ENCODE results near the gene DYNC2I2.
"Not testable (repeated sequence)": the region's sequence is repeated elsewhere in the genome, so short reads cannot be mapped to it uniquely, and the experiment has no call there.

The DYNC2I2 gene

GRCh38 chr9:128685636-128686489 is 29.2 kb upstream of the DYNC2I2 start:
- DNase-seq (ENCODE audit: low spot score) = no peak

- peak; percentile 89 for DNase-seq (ENCODE audit: low spot score)
Measured at GRCh38 chr9:128684325-128685199, 27.9 kb upstream of the DYNC2I2 start.

- DNase-seq (ENCODE audit: low spot score) = no peak
Measured at GRCh38 chr9:128684065-128684324, 27.3 kb upstream of the DYNC2I2 start.

- peak; percentile 68 for DNase-seq (ENCODE audit: low spot score)
Measured at GRCh38 chr9:128683340-128684064, 26.9 kb upstream of the DYNC2I2 start.

GRCh38 chr9:128677794-128678193 is 21.1 kb upstream of the DYNC2I2 start:
- no peak for DNase-seq (ENCODE audit: low spot score)

- DNase-seq (ENCODE audit: low spot score) = no peak
Measured at GRCh38 chr9:128675382-128675781, 18.7 kb upstream of the DYNC2I2 start.

GRCh38 chr9:128669786-128670185 is 13.1 kb upstream of the DYNC2I2 start:
- no peak for DNase-seq (ENCODE audit: low spot score)

GRCh38 chr9:128666481-128666941 is 9.9 kb upstream of the DYNC2I2 start:
- not testable (repeated sequence) for DNase-seq (ENCODE audit: low spot score)

- DNase-seq (ENCODE audit: low spot score) = no peak
Measured at GRCh38 chr9:128657796-128658195, 1.1 kb upstream of the DYNC2I2 start.

GRCh38 chr9:128657344-128657704 is 677 bp upstream of the DYNC2I2 start:
- no peak for DNase-seq (ENCODE audit: low spot score)

GRCh38 chr9:128654481-128654880 is 2.2 kb downstream of the DYNC2I2 start:
- no peak for DNase-seq (ENCODE audit: low spot score)

GRCh38 chr9:128653908-128654307 is 2.7 kb downstream of the DYNC2I2 start:
- DNase-seq (ENCODE audit: low spot score) = no peak

GRCh38 chr9:128651798-128652197 is 4.8 kb downstream of the DYNC2I2 start:
- DNase-seq (ENCODE audit: low spot score) = no peak

GRCh38 chr9:128648206-128648605 is 8.4 kb downstream of the DYNC2I2 start:
- DNase-seq (ENCODE audit: low spot score) = not testable (repeated sequence)

- DNase-seq (ENCODE audit: low spot score) = no peak
Measured at GRCh38 chr9:128643519-128644300, 12.9 kb downstream of the DYNC2I2 start.

- no peak for DNase-seq (ENCODE audit: low spot score)
Measured at GRCh38 chr9:128642675-128643245, 13.9 kb downstream of the DYNC2I2 start.

- DNase-seq (ENCODE audit: low spot score) = no peak
Measured at GRCh38 chr9:128640603-128641002, 16.0 kb downstream of the DYNC2I2 start.

GRCh38 chr9:128638580-128638979 is 18.1 kb downstream of the DYNC2I2 start:
- no peak for DNase-seq (ENCODE audit: low spot score)

- DNase-seq (ENCODE audit: low spot score) = no peak
Measured at GRCh38 chr9:128637656-128638055, 19.0 kb downstream of the DYNC2I2 start.

GRCh38 chr9:128636556-128637530 is 19.8 kb downstream of the DYNC2I2 start:
- no peak for DNase-seq (ENCODE audit: low spot score)

All from SW480 (cell line).